Activated CD8-positive, alpha-beta memory T cell treated with anti-CD3 and anti-CD28 coated beads, Interleukin-2, amount 50 U/mL, for 4 hours (primary cell): ENCODE measurements around the gene USP9Y.

Experiments
- DNase-seq: peaks from one replicate; pipeline ENCODE4 v3.0.0-alpha.2; 2020

USP9Y gene

GRCh38 chrY:12784521-12784920 lies 83.5 kb downstream of the USP9Y start:
- no peak for DNase-seq

DNA sequence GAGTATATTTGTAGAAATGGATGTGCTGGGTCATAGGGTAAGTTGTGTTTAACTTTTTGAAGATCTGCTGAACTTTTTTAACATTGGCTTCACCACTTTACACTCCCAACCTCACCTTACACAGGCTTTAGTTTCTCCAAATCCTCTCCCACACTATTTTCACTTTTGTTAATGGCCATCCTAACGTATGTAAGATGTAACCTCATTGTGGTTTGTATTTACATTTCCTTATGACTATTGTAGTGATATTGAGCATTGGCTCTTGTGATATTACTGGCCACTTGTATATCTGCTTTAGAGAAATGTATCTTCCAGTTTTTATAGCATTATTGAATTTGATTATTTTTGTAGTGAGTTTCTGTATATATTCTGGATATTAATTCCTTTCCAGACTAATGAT lies 93.0 kb downstream of the USP9Y start:
- DNase-seq = no peak

GRCh38 chrY:12808046-12808445 lies 107.0 kb downstream of the USP9Y start:
- no peak for DNase-seq

GRCh38 chrY:12809034-12809433 lies 108.0 kb downstream of the USP9Y start:
- DNase-seq = no peak

- DNase-seq = no peak
These were observed 122.4 kb downstream of the USP9Y start for GRCh38 chrY:12823408-12823807.

DNA sequence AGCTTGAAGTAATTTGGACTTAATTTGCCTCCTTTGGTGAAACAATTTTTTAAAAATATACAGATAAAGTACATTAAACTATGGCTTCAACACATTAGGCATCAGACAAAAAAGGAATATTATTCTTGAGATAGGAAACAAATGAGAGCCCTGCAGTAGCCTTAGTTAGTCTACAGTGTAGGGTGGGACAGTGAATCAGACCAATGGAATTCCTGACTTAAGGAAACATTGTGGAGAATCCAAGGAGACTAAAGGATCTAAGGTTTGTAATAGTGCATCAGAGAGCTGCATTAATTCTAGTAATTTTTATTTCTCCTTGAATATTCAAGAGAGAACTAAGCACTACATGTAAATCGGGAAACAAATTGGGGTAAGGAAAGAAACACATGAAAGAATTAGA lies 125.8 kb downstream of the USP9Y start:
- no peak for DNase-seq

DNA sequence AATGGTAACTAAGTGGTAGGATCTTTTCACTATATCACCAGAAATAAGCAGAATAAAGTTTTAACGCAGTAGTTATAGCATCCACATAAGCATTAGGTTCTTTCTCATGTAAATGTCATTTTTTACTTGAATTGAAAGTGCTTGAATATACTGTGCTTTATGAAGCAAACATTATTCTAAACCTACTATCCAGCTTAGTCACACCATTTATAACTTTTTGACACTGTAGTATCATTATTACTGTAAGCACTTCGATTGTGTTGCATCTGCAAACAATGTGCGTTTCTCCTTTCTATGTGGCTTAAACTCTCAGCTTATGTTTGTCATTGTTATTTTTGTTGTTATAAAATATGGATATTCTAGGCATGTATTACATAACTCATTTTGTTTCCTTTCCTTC lies 132.3 kb downstream of the USP9Y start:
- DNase-seq = no peak

DNA sequence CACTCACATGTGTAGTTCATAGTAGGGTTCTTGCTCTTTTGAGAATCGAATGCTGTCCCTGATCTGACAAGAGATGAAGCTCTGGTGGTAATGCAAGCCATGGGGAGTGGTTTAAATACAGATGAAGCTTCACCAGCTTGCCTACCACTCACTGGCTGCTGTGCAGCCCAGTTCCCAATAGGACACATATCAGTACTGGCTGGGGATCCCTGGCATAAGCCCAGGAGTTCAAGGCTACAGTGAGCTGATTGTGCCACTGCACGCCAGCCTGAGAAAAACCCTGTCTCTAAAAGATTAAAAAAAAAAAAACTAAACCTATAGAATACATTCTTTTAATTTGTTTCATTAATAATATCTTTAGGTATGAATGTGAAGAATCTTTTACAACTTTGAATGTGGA lies 136.5 kb downstream of the USP9Y start:
- no peak for DNase-seq

DNA sequence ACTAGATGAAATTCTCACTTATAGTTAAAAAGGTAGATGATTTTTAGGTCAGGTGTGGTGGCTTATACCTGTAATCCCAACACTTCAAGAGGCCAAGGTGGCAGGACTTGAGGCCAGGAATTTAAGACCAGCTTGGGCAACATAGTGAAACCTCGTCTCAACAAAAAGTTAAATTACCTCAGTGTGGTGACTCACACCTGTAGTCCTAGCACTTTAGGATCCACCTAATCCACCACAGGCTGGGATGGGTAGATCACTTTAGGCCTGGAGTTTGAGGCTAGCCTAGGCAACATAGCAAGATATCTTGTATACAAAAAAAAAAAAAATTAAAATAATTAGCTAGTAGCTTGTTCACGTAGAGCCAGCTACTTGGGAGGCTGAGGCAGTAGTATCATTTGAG lies 140.3 kb downstream of the USP9Y start:
- no peak for DNase-seq

DNA sequence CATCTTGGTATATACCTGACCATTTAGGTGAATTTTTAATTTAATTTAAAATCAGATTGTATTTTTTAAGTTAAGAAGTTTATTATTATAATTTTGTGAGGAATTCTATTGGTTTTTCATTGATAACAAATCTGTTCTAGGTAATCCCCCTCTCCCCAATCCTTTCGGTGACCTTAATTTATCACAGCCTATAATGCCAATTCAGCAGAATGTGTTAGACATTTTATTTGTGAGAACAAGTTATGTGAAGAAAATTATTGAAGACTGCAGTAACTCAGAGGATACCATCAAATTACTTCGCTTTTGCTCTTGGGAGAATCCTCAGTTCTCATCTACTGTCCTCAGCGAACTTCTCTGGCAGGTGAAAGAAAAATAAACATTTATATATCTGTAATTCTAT lies 145.8 kb downstream of the USP9Y start:
- DNase-seq = no peak

GRCh38 chrY:12855791-12856275 lies 154.8 kb downstream of the USP9Y start:
- no peak for DNase-seq

DNA sequence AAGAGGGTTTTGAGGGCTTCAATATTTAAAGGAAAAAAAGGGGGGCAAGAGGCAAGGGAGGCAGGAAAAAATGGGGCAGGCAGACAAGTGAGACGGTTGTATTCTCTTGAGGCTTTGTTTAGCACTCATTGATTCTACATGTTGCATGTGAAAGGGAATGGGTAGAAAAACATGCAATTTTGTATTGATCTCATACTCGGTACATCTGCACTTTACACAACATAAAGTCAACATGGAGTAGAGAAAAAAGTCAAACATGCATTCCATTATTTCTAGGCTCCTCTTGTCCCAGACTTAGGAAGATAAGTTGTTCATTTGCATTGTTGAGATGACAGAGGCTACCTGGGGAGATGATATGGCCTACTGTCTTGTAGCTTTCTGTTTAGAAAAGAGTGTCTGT lies 166.9 kb downstream of the USP9Y start:
- DNase-seq = no peak

DNA sequence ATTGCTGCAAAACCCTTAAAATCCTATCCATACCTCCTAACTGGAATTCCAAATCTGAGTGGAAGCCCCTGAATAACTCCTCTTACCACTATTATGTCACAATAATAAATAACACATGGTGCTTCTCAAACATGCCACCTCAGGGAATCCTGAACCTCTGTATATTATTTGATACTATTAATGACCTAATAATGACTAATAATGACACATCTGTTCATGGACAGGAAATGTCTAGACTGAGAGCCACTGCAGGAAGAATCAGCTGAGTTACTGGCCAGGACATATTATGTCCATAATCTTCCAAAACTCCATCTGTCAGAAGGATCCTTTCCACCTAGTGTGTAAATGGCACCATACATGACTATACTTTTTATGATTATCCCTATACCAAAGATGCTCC lies 195.9 kb downstream of the USP9Y start:
- no peak for DNase-seq

GRCh38 chrY:12898604-12899003 lies 197.6 kb downstream of the USP9Y start:
- no peak for DNase-seq

DNA sequence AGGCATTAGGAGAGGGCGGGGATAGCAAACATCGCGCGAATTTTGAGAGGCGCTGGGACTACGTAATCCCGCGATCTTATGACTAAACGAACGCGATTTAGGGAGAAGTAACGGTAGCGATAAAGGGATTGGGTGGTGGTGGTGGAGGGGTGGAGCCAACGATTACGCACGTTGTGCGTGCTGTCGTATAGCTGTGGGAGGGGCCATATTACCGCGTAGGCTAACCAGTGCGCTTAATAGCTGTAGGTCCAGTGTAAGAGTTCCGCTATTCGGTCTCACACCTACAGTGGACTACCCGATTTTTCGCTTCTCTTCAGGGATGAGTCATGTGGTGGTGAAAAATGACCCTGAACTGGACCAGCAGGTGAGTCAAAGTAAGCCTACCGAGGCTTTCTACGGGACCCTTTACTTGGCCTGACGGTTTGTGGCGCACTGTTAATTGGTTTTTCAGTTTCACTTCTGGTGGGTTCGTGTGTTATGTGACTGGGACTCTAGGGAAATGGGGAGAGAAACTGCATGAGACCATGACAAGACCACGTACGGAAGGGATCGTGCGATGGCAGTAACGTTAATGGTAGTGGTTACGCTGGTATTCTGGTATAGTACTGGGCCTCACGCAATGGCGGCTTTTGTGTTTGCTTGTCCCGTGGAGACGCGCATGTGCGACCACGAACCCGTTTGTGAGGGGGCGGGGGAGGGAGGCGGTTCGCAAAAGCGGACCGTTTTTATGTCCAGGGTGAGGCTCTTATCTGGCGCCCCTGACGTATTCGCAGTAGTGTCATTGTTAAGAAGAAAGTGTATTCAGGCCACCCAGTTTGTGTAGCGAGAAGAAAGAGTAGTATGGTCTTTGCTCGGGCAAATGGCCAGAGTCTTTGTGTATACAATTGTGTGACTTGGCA lies 203.8 kb downstream of the USP9Y start, which contains the start of gene DDX3Y:
TSS of gene DDX3Y (plus strand) at position 251 of the 899 bp plus-strand sequence. CDS start at position 320, 69 bp downstream.
- DNase-seq = no peak

GRCh38 chrY:12905517-12905872 lies 204.5 kb downstream of the USP9Y start:
- DNase-seq = no peak

DNA sequence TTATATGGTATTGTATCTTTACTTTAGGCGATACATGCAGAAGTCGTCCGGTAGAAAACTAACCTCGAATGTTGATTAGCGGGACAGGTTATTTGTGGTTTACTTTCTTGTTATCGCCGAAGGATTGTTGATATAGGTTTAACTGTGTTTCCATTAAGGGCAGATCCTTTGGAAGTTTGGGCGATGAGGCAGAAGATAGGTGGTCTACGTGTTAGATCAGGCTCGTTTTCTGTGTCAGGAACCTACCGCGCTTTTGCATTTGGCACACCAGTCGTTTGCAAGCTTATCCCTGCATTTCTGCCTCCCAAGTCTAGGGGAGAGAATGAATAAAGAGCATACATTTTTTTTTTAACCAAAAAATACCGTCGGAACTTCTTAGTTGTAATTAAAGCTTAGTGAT lies 204.9 kb downstream of the USP9Y start:
- DNase-seq = no peak
